Lung (tissue), 12 donors: Measurements from ENCODE around the gene KCNE5. TPM values are rescaled to one million over a fixed set of nuclear protein-coding genes. Genes with fewer than 3 reads are reported as not detected.
A peak's percentile ranks its signal among the peaks of the same experiment; 100 is the strongest.

Experiments used
- ATAC-seq: fragments of 200-7000 bp; cut with Tn5 transposase; one replicate; pipeline ENCODE4 v1.9.1; 2020; ENCODE audit warnings: moderate number of reproducible peaks; ENCODE audit not compliant: insufficient read depth, low FRiP score
- DNase-seq, 3 donors: peaks; one replicate each; pipeline ENCODE4 v3.0.0-alpha.2; 2013 to 2017
- H3K27ac ChIP-seq, 2 donors: one replicate each; pipeline ENCODE4 v1.5.1; 2013; ENCODE audit warnings: mild to moderate bottlenecking in 2 of 2, moderate library complexity in 2 of 2, control low read depth in 1 of 2, inconsistent platforms in 1 of 2, low read depth in 1 of 2, low read length in 1 of 2
- H3K27me3 ChIP-seq, 3 donors: one replicate each; pipeline ENCODE4 v1.5.1; 2013; ENCODE audit warnings: low read length in 2 of 3; ENCODE audit not compliant: control insufficient read depth in 3 of 3, insufficient read depth in 3 of 3
- H3K36me3 ChIP-seq, 4 donors: one replicate each; pipeline ENCODE4 v1.5.1; 2013; ENCODE audit warnings: low read length in 4 of 4, mild to moderate bottlenecking in 1 of 4, moderate library complexity in 1 of 4; ENCODE audit not compliant: control insufficient read depth in 4 of 4, insufficient read depth in 4 of 4
- H3K4me1 ChIP-seq, 5 donors: one replicate each; pipeline ENCODE4 v1.5.1; 2013; ENCODE audit warnings: low read length in 5 of 5, mild to moderate bottlenecking in 2 of 5, moderate library complexity in 1 of 5; ENCODE audit not compliant: control insufficient read depth in 5 of 5, insufficient read depth in 5 of 5
- H3K4me3 ChIP-seq: one replicate; pipeline ENCODE4 v1.5.1; 2013; ENCODE audit warnings: mild to moderate bottlenecking, control low read depth, moderate library complexity
- H3K9ac ChIP-seq, 2 donors: one replicate each; pipeline ENCODE4 v1.5.1; 2013; ENCODE audit warnings: low read length in 2 of 2, control low read depth in 1 of 2; ENCODE audit not compliant: insufficient read depth in 1 of 2
- H3K9me3 ChIP-seq, 4 donors: one replicate each; pipeline ENCODE4 v1.5.1; 2013; ENCODE audit warnings: low read length in 3 of 4, mild to moderate bottlenecking in 1 of 4, moderate library complexity in 1 of 4; ENCODE audit not compliant: control insufficient read depth in 4 of 4, insufficient read depth in 3 of 4
- CTCF ChIP-seq: IDR thresholded peaks from 2 replicates; pipeline ENCODE4 v1.5.1; 2012; ENCODE audit warnings: mild to moderate bottlenecking; ENCODE audit errors: control extremely low read depth, extremely low read depth
- WGBS, 2 donors: extraction: QIAGEN DNeasy Blood & Tissue Kit; methylation state at CpG; one replicate each; pipeline ENCODE4 v1.1.7; 2013; 5-methylcytosine and 5-hydroxymethylcytosine counted together
- polyA plus RNA-seq, 2 donors: library from polyadenylated mRNA; stranded (reverse); fragments of 200-250 nt; gene quantifications; one replicate each; pipeline ENCODE4 v1.2.1, GENCODE V29; 2013
- total RNA-seq, 2 donors: library from RNA; depleted of rRNA in 1 of 2; stranded (reverse); fragments of >200 nt in 1 of 2; gene quantifications; one replicate each; pipeline ENCODE4 v1.2.1, GENCODE V29; 2014 to 2021
- donor health status: control.
- donor health status: control.
- donor health status: Bipolar disorder and iron deficiency.
- donor health status: healthy.
- donor health status: DM: yes; HTN: yes; CAD: no.

KCNE5 gene
- total and polyA plus RNA-seq, 4 donors: 0.06 to 0.58 (median 0.40) TPM

- 47 to 59% methylated on average over 5 of the region's 5 CpGs for WGBS, 2 donors
- no peak overlapping the region for H3K9ac ChIP-seq
- H3K9me3 ChIP-seq: no peaks in the 10 kb centered on the region
- peaks cover 0 to 19% (median 2%) of the 10 kb centered on the region in 3 donors for H3K27me3 ChIP-seq
- no peak overlapping the region for H3K4me3 ChIP-seq
- no peak overlapping the region for H3K27ac ChIP-seq
- peak; percentile 9 for TF ChIP-seq CTCF
- no peaks in the 10 kb centered on the region for H3K4me1 ChIP-seq
- DNase-seq: peak; percentile 23 to 65 (median 55)
- ATAC-seq: no peak
- no peaks in the 10 kb centered on the region for H3K36me3 ChIP-seq
Observed at GRCh38 chrX:109632906-109633504, 8.0 kb upstream of the KCNE5 start.

GRCh38 chrX:109629310-109629709 lies 4.3 kb upstream of the KCNE5 start:
- Histone ChIP-seq H3K36me3 (no peaks in the 10 kb centered on the region), H3K4me3 (no peak overlapping the region), H3K27me3 (peaks cover 0 to 12% (median 2%) of the 10 kb centered on the region in 3 donors), H3K4me1 (peaks cover 0 to 2% (median 0%) of the 10 kb centered on the region in 5 donors), H3K9ac (no peak overlapping the region), H3K9me3 (no peaks in the 10 kb centered on the region), H3K27ac (no peak overlapping the region)
- no peak for ATAC-seq
- peak in 2 of 3 donors; percentile 33 to 57 for DNase-seq
- TF ChIP-seq CTCF: no peak
- 43 to 50% methylated on average over 3 of the region's 3 CpGs for WGBS, 2 donors

DNA sequence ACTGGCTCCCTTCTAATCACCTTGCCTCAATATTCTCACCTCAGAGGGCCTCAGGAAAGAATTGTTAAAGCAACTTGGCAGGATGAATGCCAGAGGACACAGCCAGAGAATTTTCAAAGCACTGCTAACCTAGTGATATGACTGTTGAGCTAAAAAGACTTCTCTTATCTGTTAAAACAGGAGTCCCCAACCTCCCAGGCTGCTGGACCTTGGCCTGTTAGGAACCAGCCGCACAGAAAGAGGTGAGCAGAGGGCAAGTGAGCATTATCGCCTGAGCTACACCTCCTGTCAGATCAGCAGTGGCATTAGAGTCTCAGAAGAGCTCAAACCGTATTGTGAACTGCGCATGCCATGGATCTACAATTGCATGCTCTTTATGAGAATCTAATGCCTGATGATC lies 1.7 kb upstream of the KCNE5 start:
- Histone ChIP-seq H3K4me3 (no peak overlapping the region), H3K9me3 (no peaks in the 10 kb centered on the region), H3K27ac (no peak overlapping the region), H3K36me3 (no peaks in the 10 kb centered on the region), H3K9ac (no peak overlapping the region), H3K4me1 (peaks cover 0 to 5% (median 0%) of the 10 kb centered on the region in 5 donors), H3K27me3 (peaks cover 0 to 16% (median 0%) of the 10 kb centered on the region in 3 donors)
- TF ChIP-seq CTCF: no peak
- ATAC-seq: no peak
- WGBS, 2 donors: 84 to 100% methylated on average over 4 of the region's 4 CpGs
- DNase-seq: no peak

- peak; percentile 35 to 45 (median 35) for DNase-seq
- peaks cover 0 to 14% (median 2%) of the 10 kb centered on the region in 3 donors for H3K27me3 ChIP-seq
- no peaks in the 10 kb centered on the region for H3K36me3 ChIP-seq
- H3K9ac ChIP-seq: no peak overlapping the region
- no peak overlapping the region for H3K4me3 ChIP-seq
- TF ChIP-seq CTCF: no peak
- no peak overlapping the region for H3K27ac ChIP-seq
- H3K4me1 ChIP-seq: peaks cover 0 to 5% (median 0%) of the 10 kb centered on the region in 5 donors
- 72 to 80% methylated on average over 6 to 8 of the region's 8 CpGs for WGBS, 2 donors
- no peak for ATAC-seq
- H3K9me3 ChIP-seq: no peaks in the 10 kb centered on the region
Observed at GRCh38 chrX:109623997-109624396, 975 bp downstream of the KCNE5 start.
